ENCODE measurements around the gene PDE3A. TPM values are rescaled to one million over a fixed set of nuclear protein-coding genes. Genes with fewer than 3 reads are reported as not detected.

Gene PDE3A
- total and polyA plus RNA-seq, 10 of the 15 experiments (the other 5 are each of a cell fraction or from before 2014, with no cell fraction given) = 0.01 to 2.6 (median 1.5) TPM

- Histone ChIP-seq H3K4me1 (ENCODE audit: control insufficient read depth, insufficient read depth, low read length) (no peaks in the 10 kb centered on the region), H3K9me3 (replicated peaks; ENCODE audit: control insufficient read depth, insufficient read depth, low read length) (no peaks in the 10 kb centered on the region), H4K20me1 (ENCODE audit: control insufficient read depth, insufficient read depth) (no peaks in the 10 kb centered on the region), H3K27me3 (replicated peaks in 1 of 2; ENCODE audit: control insufficient read depth in 2 of 2, insufficient read depth in 2 of 2, low read length in 1 of 2) (no peaks in the 10 kb centered on the region), H3K36me3 (ENCODE audit: control insufficient read depth in 2 of 2, insufficient read depth in 2 of 2, low read length in 1 of 2) (no peaks in the 10 kb centered on the region), H2AFZ (ENCODE audit: control insufficient read depth, low read depth, low read length) (no peak overlapping the region), H3K79me2 (ENCODE audit: control insufficient read depth, insufficient read depth, low read length) (no peaks in the 10 kb centered on the region), H3K4me2 (ENCODE audit: control insufficient read depth, insufficient read depth) (no peak overlapping the region), H3K27ac (ENCODE audit: control insufficient read depth, insufficient read depth) (no peak overlapping the region), H3K4me3 (no peak overlapping the region), H3K9ac (ENCODE audit: control insufficient read depth, insufficient read depth, low read length) (no peak overlapping the region)
- no TSS peak for BruUV-seq (replicated peaks)
- DNase-seq (ENCODE audit: low read depth, low spot score) = no peak
- no peak for FAIRE-seq
- ATAC-seq = peak; percentile 35; the same call in 1 of the 3 replicates
- ChIA-PET SMC1A (ENCODE audit: uncharacterized antibody, unreplicated experiment) (no interaction called here), RAD21 (ENCODE audit: unreplicated experiment) (no interaction called here), CTCF (no interaction called here), POLR2A (no interaction called here)
- in situ Hi-C loops (cut with MboI) (no loop called here), intact Hi-C loops (cut with micrococcal nuclease; ENCODE audit: unreplicated experiment) (no loop called here)
- 1% methylated on average over 4 of the region's 4 CpGs for WGBS (ENCODE audit: insufficient coverage, insufficient replicate concordance, low lambda C conversion rate, missing lambda C conversion rate)
- TF ChIP-seq RB1 (IDR thresholded peaks at IDR 0.05; ENCODE audit: borderline replicate concordance) (no peak), CHD4 (IDR thresholded peaks at IDR 0.05) (no peak), TBL1XR1 (IDR thresholded peaks at IDR 0.05; ENCODE audit: low read depth, low read length) (no peak), PRDM15 (CRISPR knock-in tag; IDR thresholded peaks at IDR 0.05) (no peak), TCF3 (IDR thresholded peaks at IDR 0.05; ENCODE audit: borderline replicate concordance, insufficient read depth, low read depth, low read length) (no peak), ESRRA (IDR thresholded peaks at IDR 0.05; ENCODE audit: low read length) (no peak), E4F1 (IDR thresholded peaks at IDR 0.05; ENCODE audit: borderline replicate concordance, partially characterized antibody) (no peak), CBFB (IDR thresholded peaks at IDR 0.05; ENCODE audit: low read depth) (no peak), LARP7 (IDR thresholded peaks at IDR 0.05) (no peak), ELK1 (IDR thresholded peaks at IDR 0.05; ENCODE audit: low read depth, low read length) (no peak), NR2C2 (IDR thresholded peaks at IDR 0.05; ENCODE audit: borderline replicate concordance, control insufficient read depth, insufficient read length, low read depth) (no peak), EZH2 (IDR thresholded peaks at IDR 0.05; ENCODE audit: borderline replicate concordance, control insufficient read depth, low read depth, low read length) (no peak), ETV6 (conservative IDR thresholded peaks at IDR 0.05 in 1 of 2, IDR thresholded peaks at IDR 0.05 in 1 of 2; ENCODE audit: borderline replicate concordance in 1 of 2, low read depth in 1 of 2) (no peak), ATF2 (IDR thresholded peaks at IDR 0.05; ENCODE audit: low read length) (no peak), CBX3 (IDR thresholded peaks at IDR 0.05; ENCODE audit: borderline replicate concordance, low read depth) (no peak), ZZZ3 (IDR thresholded peaks at IDR 0.05; ENCODE audit: control insufficient read depth, insufficient read length, low read depth) (no peak)
These were observed 49.0 kb upstream of the PDE3A start for GRCh38 chr12:20319366-20319765.
